ENCODE measurements around the gene RNF41. TPM values are rescaled to one million over a fixed set of nuclear protein-coding genes. Genes with fewer than 3 reads are reported as not detected.

Gene RNF41
- 154 and 182 TPM in 2 replicates for total RNA-seq

DNA sequence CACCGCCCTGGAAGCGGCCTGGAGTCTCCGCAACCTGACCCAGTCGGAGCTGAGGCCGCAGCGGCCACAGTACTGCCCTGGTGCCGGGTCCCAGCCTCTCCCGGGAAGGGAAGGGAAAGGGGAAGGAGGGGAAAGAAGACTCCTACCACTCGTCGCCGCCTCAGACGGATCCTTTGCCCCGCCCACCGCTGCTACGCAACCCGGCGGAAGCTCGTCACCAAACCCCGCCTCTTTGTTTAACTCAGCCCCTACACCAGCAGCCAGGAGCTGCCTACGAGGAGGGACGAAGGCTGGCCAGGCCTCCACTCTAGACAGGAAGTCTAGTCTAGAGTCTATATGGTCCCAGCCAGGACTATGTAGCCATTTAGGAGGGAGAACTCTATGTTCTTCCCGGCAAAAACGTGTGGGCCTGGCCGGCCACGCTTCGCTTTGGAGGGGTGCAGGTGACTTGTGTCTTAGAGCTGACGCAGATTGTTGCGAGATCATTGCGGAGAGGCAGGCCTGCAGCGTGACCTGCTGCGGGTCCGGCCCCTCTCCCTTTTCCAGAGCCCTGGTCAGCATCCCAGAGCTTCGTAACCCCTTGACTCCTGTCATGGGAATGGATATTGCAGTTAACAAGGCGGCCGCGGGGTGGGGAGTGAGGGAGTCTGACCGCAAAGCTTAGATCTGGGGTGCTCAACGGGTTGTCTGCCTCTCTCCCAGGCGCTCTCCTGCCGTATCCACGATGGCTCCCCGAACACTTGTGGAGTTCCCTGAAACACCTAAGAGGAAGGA is at the start of gene RNF41:
Gene RNF41 (minus strand): TSS at position 166 of the 774 bp plus-strand sequence. CDS start 7,875 bp downstream, outside the sequence.

GRCh38 chr12:56266693-56267442 is 45.1 kb upstream of the RNF41 start, which contains the start of gene COQ10A:
Gene COQ10A (plus strand): TSS chr12:56266942. CDS start chr12:56267119, 177 bp downstream.

DNA sequence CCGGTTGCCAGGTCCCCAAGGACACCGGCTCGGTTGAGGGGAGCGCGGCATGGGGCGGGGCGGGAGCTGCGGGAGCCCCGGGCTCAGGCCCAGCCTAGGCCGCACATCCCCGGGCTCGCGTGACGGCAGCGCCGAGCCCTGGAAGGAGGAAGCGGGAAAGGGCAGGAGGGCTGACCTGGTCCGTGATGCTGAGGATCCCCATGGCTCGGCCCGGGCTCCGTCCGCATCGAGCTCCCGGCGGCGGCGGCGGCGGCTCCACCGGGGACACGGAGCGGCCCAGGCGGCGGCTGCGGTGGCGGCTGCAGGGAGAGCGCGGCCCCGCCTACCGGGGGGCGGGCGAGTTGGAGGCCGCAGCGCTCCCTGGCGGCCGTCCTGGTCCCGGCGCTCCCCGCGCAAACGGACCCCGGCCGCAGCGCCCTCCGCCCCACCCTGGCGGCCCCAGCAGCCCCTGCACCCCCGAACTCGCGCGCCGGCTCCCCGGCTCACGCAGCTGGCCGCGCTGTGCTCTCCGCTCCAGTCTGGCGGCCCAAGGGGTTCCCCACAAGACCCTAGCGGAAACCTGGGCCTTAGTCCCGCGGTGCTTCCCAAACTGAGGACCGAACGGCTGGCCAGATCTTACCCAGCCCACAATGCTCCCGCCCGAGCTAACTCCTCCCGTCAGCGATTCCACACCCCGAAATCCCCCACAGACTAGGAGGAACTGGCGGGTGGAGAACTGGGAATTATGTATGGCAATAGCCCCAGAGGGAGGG is 36.5 kb upstream of the RNF41 start, which contains the start of gene ANKRD52:
Gene ANKRD52 (minus strand): TSS at position 317 of the 752 bp plus-strand sequence. CDS start 115 bp downstream, at position 202.

GRCh38 chr12:56229916-56230431 is 8.3 kb upstream of the RNF41 start, which contains the start of gene SLC39A5:
Gene SLC39A5 (plus strand): TSS chr12:56230051. CDS start chr12:56231275, 1,224 bp downstream.

DNA sequence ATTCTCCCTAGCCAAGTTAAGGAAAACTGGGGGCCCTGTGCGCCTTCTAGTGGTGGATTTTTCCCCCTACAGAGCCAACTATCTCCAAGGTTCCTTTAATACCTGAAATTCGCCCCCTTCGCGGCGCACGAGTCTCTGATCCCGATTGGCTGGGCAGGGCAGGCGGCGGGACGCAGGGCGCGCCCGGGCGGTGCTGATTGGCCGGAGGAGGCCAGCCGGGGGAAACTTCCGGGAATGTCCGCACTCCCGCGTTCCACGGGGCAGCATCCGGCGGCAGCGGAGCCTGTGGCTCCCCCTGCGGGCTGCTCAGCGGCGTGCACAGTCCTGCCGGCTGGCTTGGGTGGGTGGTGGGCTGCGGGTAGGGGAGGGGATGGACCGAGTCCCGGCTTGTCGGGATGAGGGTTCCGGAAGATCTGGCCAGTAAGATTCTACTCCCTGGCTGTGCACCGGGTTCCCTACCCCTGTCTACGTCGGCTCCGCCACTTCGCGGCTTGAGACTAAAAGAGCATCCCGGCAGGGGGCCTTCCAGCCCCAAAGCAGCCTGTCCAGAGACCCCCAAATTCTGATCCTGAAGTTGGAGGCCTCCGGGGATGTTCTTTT is 2.5 kb upstream of the RNF41 start, which contains the start of gene NABP2:
Gene NABP2 (plus strand): TSS at position 241 of the 600 bp plus-strand sequence. CDS start 515 bp downstream, outside the sequence.

DNA sequence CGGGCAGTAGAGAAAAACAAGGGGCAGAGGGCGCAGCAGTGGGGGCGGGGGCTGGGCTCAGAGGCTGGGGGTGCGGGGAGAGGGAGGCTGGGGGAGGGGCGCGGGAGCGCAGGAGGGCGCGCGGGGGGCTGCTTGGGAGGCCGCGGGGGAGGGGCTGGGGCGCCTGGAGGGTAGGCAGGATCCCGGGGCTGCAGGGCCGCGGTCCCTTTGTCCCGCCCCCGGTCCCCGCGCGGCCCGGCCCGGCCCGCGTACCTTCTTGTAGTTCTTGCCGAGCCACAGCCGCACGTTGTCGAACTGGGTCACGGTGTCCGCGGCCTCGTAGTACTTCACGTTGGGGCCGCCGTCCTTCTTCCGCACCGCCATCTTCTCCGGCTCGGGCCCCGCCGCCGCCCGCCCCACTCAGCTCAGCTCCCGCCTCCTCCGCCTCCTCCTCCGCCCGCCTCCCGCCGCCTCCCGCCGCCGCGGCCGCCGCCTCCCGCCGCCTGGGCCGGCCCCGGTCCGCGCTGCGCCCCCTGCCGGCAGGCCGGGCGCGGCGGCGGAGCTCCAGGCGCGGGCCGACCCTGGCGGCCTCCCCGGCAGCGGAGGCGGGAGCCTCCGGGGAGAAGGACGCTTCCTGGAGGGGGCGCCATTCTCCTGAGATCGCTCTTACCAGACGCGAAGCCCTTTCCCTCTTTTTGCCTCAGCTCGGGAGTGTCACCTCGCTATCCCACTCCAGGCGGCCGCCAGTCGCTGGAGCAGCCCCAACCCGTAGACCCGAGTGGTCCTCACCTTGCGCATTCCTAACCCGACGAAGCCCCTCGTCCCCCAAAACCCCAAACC is 32.4 kb downstream of the RNF41 start, which contains the start of gene SMARCC2:
Gene SMARCC2 (minus strand): TSS at position 385 of the 819 bp plus-strand sequence. CDS start 22 bp downstream, at position 363.

GRCh38 chr12:56158029-56158925 is 63.4 kb downstream of the RNF41 start, which contains the start of gene MYL6:
Gene MYL6 (plus strand): TSS chr12:56158359. CDS start chr12:56158402, 43 bp downstream.

Other genes with a start within 250 kb of the RNF41 start
- gene RAB5B, start 247.8 kb downstream of the RNF41 start, total RNA-seq, result 64.1 and 80.2 TPM in 2 replicates
- 12.6 and 13.0 TPM in 2 replicates for gene SUOX, start 224.6 kb downstream of the RNF41 start, total RNA-seq
- 2.4 and 2.7 TPM in 2 replicates for gene IKZF4, start 200.9 kb downstream of the RNF41 start, total RNA-seq
- gene RPS26, start 180.0 kb downstream of the RNF41 start, total RNA-seq, result 30.0 and 59.0 TPM in 2 replicates
- gene ERBB3, start 141.8 kb downstream of the RNF41 start, total RNA-seq, result 0.10 and 0.52 TPM in 2 replicates
- gene PA2G4, start 117.4 kb downstream of the RNF41 start, total RNA-seq, result 82.9 and 117 TPM in 2 replicates
- 1,763 and 2,202 TPM in 2 replicates for gene RPL41, start 105.3 kb downstream of the RNF41 start, total RNA-seq
- 5.3 and 5.5 TPM in 2 replicates for gene ZC3H10, start 103.7 kb downstream of the RNF41 start, total RNA-seq
- gene ESYT1, start 93.7 kb downstream of the RNF41 start, total RNA-seq, result 237 and 257 TPM in 2 replicates
- gene MYL6B, start 69.3 kb downstream of the RNF41 start, total RNA-seq, result 56.4 and 58.6 TPM in 2 replicates
- gene MYL6, start 63.6 kb downstream of the RNF41 start, total RNA-seq, result 850 and 1,190 TPM in 2 replicates
- gene SMARCC2, start 32.4 kb downstream of the RNF41 start, total RNA-seq, result 55.4 and 57.7 TPM in 2 replicates
- gene NABP2, start 2.4 kb upstream of the RNF41 start, total RNA-seq, result 25.4 TPM in 2 replicates
- gene SLC39A5, start 8.1 kb upstream of the RNF41 start, total RNA-seq, result 0.20 and 0.40 TPM in 2 replicates
- gene ANKRD52, start 36.5 kb upstream of the RNF41 start, total RNA-seq, result 30.0 and 41.4 TPM in 2 replicates
- 6.3 and 8.2 TPM in 2 replicates for gene COQ10A, start 45.0 kb upstream of the RNF41 start, total RNA-seq
- 133 and 159 TPM in 2 replicates for gene CS, start 78.4 kb upstream of the RNF41 start, total RNA-seq
- gene CNPY2, start 94.1 kb upstream of the RNF41 start, total RNA-seq, result 58.6 and 100 TPM in 2 replicates
- gene PAN2, start 112.1 kb upstream of the RNF41 start, total RNA-seq, result 27.6 and 30.9 TPM in 2 replicates
- gene IL23A, start 117.0 kb upstream of the RNF41 start, total RNA-seq, result not detected in 2 replicates
- 229 and 230 TPM in 2 replicates for gene STAT2, start 138.2 kb upstream of the RNF41 start, total RNA-seq
- gene APOF, start 140.9 kb upstream of the RNF41 start, total RNA-seq, result not detected in 2 replicates
- 6.7 and 7.2 TPM in 2 replicates for gene TIMELESS, start 227.5 kb upstream of the RNF41 start, total RNA-seq
- gene MIP, start 232.7 kb upstream of the RNF41 start, total RNA-seq, result 0.13 TPM in 1 of 2 replicates, not detected in the other
- gene SPRYD4, start 246.7 kb upstream of the RNF41 start, total RNA-seq, result 1.2 and 1.9 TPM in 2 replicates